Activated CD4-positive, alpha-beta T cell treated with anti-CD3 and anti-CD28 coated beads, Interleukin-2, amount 10 ng/mL, durations not matched to agents 7 days and 5 days (primary cell): ENCODE data around the gene PCNT. TPM values are rescaled to one million over a fixed set of nuclear protein-coding genes. Genes with fewer than 3 reads are reported as not detected.

Experiments
- CTCF ChIA-PET: fragments of 350-600 bp; sonication (Branson Sonifier 250); formaldehyde crosslinking; loops from one replicate; lab custom pipeline; 2021; ENCODE audit warnings: antibody characterized with exemption; lab: Charles Lee
- POLR2A ChIA-PET: fragments of 350-600 bp; sonication (Branson Sonifier 250); formaldehyde crosslinking; loops from one replicate; lab custom pipeline; 2021; ENCODE audit warnings: antibody characterized with exemption; lab: Charles Lee
- DNase-seq: peaks from one replicate; pipeline ENCODE4 v3.0.0-alpha.2; 2020
- H3K27ac Mint-ChIP-seq: one replicate; pipeline ENCODE4 v1.8.0; 2021; ENCODE audit warnings: mild to moderate bottlenecking, moderate library complexity, mixed read lengths
- H3K27me3 Mint-ChIP-seq: one replicate; pipeline ENCODE4 v1.8.0; 2021; ENCODE audit warnings: mixed read lengths
- H3K36me3 Mint-ChIP-seq: one replicate; pipeline ENCODE4 v1.8.0; 2021; ENCODE audit warnings: low read depth, mixed read lengths
- H3K4me1 Mint-ChIP-seq: one replicate; pipeline ENCODE4 v1.8.0; 2021; ENCODE audit warnings: mixed read lengths
- H3K4me3 Mint-ChIP-seq: one replicate; pipeline ENCODE4 v1.8.0; 2021; ENCODE audit warnings: mild to moderate bottlenecking, moderate library complexity, mixed read lengths
- H3K9me3 Mint-ChIP-seq: one replicate; pipeline ENCODE4 v1.8.0; 2021; ENCODE audit warnings: mixed read lengths
- total RNA-seq, 2 experiments: library from RNA; stranded (reverse); gene quantifications; one replicate each; pipeline ENCODE4 v1.2.3, GENCODE V29; 2021

PCNT gene
- total RNA-seq, 2 experiments from 2014 or later = 84.0 to 89.8 TPM

DNA sequence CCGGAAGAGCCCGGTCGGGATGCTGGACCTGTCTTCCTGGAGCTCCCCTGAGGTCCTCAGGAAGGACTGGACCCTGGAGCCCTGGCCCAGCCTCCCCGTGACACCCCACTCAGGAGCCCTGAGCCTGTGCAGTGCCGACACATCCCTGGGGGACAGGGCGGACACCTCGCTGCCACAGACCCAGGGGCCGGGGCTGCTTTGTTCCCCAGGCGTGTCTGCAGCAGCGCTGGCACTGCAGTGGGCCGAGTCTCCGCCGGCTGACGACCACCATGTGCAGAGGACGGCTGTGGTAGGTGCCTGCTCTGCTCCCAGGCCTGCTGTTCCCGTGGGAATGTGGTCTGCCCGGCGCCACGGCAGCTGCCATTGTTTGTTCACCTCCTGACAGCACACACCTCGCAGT, 92.6 kb downstream of the PCNT start:
- Mint-ChIP-seq H3K4me3 (no peak overlapping the region), H3K9me3 (no peaks in the 10 kb centered on the region), H3K36me3 (peaks cover 24% of the 10 kb centered on the region), H3K4me1 (no peaks in the 10 kb centered on the region), H3K27ac (no peak overlapping the region), H3K27me3 (no peaks in the 10 kb centered on the region)
- no peak for DNase-seq
- CTCF ChIA-PET = no interaction called here
- POLR2A ChIA-PET = no interaction called here

DNA sequence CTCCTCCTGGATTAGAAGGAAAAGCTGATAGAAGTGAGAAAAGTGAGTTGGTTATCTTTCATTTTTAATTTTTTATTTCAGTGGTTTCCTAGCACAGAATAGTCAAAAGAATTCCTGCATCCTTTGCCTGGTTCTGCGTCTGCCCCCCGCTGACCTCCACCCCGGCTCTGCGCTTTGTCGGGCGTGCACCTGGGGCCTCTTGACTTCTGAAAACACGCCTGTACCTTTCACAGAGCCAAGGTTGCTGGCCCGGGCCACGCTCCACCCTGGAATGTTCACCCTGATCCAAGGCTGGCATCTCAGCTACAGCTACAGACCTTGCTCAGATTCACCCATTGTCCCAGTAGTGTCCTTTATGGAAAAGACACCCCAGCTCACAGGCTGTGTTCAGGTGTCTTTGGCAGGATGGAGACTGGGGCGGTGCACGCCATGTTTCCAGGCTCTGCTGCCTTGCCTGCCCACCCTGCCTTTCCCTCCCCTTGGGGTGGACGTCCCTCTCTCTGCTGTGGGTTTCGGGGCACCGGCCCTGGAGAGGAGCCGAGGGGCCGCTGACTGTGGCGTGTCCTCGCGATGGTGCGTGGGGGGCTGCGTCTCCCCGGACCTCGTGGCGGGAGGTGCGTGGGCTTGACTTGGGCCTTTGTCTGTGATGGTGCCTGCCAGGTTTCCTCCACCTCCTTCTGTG, 94.5 kb downstream of the PCNT start:
- Mint-ChIP-seq H3K27ac (no peak overlapping the region), H3K36me3 (peaks cover 29% of the 10 kb centered on the region), H3K4me3 (no peak overlapping the region), H3K9me3 (no peaks in the 10 kb centered on the region), H3K4me1 (peaks cover 4% of the 10 kb centered on the region), H3K27me3 (no peaks in the 10 kb centered on the region)
- no peak for DNase-seq
- POLR2A ChIA-PET = no interaction called here
- CTCF ChIA-PET = no interaction called here

DNA sequence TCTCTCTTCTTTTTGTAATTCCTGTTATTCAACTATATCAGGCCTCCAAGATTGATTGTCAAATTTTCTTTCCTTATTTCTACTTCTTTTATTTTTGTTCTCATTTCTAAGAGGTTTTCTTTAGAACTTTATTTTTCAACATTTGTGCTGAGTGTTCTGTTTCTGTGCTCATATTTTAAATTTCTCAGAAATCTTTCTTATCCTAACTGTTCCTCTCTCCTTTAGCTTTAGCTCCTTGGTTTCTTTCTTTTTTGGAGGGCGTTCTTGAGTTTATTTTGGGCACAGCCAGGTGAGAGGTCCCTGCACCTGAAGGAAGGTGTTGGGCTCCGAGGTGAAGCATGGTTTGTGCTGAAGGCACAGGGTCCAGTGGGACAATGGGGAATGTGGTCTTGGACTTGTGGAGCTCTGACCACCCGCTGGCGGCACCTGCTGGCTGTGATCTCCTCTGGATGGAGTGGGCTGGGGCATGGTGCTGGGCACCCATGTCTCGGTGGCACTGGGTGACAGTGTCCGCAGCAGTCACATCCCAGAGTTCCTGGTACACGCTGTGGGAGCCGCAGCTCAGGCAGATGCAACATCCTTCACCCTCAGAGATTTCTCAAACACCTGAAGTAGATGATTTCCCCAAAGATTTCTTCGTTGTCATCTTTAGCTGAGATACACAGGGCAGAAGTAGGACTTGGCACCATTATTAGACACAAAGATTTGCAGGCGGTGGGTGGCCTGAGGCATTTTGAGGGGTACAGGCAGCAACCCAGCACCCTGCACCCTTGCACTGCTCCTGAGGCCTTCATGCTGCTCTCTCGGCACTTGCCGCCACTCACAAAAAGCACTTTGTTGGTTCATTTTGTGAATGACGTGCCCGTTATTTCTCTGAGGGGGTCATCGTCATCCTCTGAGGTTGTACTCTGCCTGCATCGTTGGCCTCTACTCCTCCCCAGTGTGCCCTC, 96.6 kb downstream of the PCNT start:
- no peak overlapping the region for H3K4me3 Mint-ChIP-seq
- ChIA-PET CTCF (no interaction called here), POLR2A (no interaction called here)
- peaks cover 31% of the 10 kb centered on the region for H3K36me3 Mint-ChIP-seq
- no peaks in the 10 kb centered on the region for H3K27me3 Mint-ChIP-seq
- H3K9me3 Mint-ChIP-seq = no peaks in the 10 kb centered on the region
- H3K4me1 Mint-ChIP-seq = peaks cover 17% of the 10 kb centered on the region
- peak overlapping the region; percentile 64 for H3K27ac Mint-ChIP-seq
- no peak for DNase-seq

DNA sequence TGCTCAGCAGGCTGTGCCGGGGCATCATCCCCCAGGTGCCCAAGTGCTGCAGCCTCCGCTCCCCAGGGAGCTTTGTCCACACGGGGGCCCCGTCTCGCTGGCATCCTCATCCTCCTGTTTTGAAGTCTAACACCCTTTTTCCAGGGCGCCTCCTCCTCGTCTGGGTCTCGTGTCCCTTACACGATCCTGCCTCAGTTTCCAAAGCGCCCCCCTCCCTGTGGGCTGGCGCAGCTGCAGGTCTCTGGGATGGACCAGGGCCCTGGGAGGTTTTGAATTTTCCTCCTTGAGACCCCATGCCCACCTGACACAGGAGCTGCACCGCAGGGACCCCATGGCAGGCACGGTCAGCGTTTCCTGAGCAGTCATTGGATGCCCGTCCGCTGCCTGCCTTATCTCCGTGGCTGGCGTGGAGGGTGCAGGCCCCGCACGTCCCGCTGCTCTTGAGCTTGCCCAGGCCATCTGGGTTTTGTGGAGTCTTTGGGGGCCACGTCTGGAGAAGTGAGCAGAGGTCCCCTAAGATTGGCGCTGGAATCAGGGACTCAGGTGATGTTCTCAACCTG, 97.3 kb downstream of the PCNT start:
- Mint-ChIP-seq H3K27me3 (no peaks in the 10 kb centered on the region), H3K27ac (no peak overlapping the region), H3K36me3 (peaks cover 26% of the 10 kb centered on the region), H3K4me3 (no peak overlapping the region), H3K4me1 (peaks cover 20% of the 10 kb centered on the region), H3K9me3 (no peaks in the 10 kb centered on the region)
- CTCF ChIA-PET = no interaction called here
- no peak for DNase-seq
- POLR2A ChIA-PET = no interaction called here

DNA sequence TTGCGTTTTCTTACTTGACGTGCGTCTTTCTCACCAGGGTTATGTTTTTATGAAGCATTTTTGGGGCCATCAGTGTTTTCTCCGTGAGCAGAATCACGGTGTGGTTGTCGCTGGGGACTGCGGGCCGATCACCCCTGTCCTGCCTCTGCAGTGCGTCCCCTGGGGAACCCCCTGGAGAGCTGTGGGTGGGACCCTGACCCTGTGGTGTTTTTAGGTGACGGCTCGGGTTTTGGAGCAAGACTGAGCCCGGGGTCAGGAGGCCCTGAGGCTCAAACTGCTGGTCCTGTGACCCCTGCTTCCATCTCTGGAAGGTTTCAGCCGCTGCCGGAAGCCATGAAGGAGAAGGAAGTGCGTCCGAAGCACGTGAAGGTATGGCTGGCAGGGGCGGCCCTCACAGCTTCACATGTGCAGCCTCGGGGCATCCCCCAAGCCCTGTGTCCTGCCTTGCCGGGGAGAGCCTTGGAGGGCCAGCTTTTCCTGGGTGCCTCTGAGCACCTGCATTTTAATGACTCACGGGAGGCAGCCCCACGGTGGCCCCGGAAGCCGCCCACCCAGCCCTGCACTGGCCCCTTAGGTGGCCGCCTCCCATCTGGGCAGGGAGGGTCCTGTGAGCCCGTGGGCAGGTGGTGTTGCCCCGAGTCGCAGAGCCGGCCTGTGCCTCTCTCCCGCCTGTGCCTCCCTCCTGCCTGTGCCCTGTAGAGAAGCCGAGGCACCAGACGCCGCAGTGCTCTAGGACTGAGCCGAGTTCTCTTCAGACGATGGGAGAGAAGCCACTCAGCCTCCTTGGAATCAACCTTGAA, 98.0 kb downstream of the PCNT start:
- Mint-ChIP-seq H3K9me3 (no peaks in the 10 kb centered on the region), H3K36me3 (peaks cover 25% of the 10 kb centered on the region), H3K4me3 (no peak overlapping the region), H3K27ac (peak overlapping the region; percentile 73), H3K27me3 (no peaks in the 10 kb centered on the region), H3K4me1 (peaks cover 20% of the 10 kb centered on the region)
- POLR2A ChIA-PET = no interaction called here
- no peak for DNase-seq
- CTCF ChIA-PET = interaction anchor here (1.5 kb wide), 1 partner anchor 36 kb away, joined by 3 read pairs; no protein-coding TSS in a partner anchor

DNA sequence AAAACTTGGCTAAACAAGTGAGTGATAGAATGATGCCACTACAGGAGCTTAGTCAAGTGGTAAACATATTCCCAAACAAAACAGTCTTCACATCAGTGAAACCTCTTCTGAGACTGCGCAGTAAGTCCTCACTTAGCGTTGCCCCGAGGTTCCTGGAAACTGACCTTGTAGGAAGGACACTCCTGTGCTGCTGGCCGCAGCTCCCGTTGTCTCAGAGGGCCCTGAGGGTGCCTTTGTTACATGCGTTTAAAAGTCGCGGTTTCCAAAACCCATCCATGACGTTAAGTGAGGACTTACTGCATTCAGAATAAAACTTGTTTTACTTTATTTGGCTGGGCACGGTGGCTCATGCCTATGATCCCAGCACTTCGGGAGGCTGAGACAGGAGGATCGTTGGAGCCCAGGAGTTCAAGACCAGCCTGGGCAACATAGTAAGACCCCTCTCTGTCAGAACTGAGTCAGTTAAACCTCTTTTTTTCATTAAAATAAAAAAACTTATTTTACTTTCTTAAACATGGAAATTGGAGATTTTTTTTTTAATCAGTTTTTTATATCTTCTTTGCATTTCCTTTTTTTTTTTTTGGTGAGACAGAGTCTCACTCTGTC, 98.8 kb downstream of the PCNT start:
- DNase-seq = no peak
- CTCF ChIA-PET = interaction anchor here (1.5 kb wide), 1 partner anchor 35 kb away, joined by 3 read pairs; no protein-coding TSS in a partner anchor
- Mint-ChIP-seq H3K27me3 (no peaks in the 10 kb centered on the region), H3K27ac (peak overlapping the region; percentile 80), H3K36me3 (peaks cover 30% of the 10 kb centered on the region), H3K4me1 (peaks cover 20% of the 10 kb centered on the region), H3K9me3 (no peaks in the 10 kb centered on the region), H3K4me3 (no peak overlapping the region)
- POLR2A ChIA-PET = no interaction called here

DNA sequence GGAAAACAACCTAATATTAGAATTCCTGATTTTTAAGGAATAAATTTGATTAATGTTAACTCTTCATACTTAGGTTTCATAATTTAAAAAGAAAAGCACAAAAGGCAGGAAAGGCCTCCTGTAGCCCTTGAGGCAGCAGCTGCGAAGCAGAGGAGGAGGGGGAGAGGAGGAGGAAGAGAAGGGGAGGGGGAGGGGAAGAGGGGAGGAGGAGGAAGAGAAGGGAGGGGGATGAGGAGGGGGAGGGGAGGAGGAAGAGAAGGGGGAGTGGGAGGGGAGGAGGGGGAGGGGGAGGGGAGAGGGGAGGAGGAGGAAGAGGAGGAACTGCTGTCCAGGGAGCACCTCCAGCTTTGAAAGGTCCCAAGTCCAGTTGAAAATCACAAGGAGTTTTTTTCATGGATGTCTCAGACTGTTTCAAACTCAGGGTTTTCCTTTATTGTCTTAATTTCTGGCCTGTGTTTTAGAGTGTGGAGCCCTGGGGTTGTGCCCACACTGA, 99.6 kb downstream of the PCNT start:
- H3K27me3 Mint-ChIP-seq = no peaks in the 10 kb centered on the region
- peaks cover 20% of the 10 kb centered on the region for H3K4me1 Mint-ChIP-seq
- POLR2A ChIA-PET = interaction anchor here (1.0 kb wide), 1 partner anchor 20 kb away, joined by 3 read pairs; no protein-coding TSS in a partner anchor
- H3K27ac Mint-ChIP-seq = peak overlapping the region; percentile 96
- DNase-seq = no peak
- no peak overlapping the region for H3K4me3 Mint-ChIP-seq
- CTCF ChIA-PET = interaction anchor here (0.6 to 1.5 kb wide), 2 partner anchors 127 to 176 kb away, joined by 3 to 4 read pairs; no protein-coding TSS in a partner anchor
- H3K9me3 Mint-ChIP-seq = no peaks in the 10 kb centered on the region
- peaks cover 28% of the 10 kb centered on the region for H3K36me3 Mint-ChIP-seq

DNA sequence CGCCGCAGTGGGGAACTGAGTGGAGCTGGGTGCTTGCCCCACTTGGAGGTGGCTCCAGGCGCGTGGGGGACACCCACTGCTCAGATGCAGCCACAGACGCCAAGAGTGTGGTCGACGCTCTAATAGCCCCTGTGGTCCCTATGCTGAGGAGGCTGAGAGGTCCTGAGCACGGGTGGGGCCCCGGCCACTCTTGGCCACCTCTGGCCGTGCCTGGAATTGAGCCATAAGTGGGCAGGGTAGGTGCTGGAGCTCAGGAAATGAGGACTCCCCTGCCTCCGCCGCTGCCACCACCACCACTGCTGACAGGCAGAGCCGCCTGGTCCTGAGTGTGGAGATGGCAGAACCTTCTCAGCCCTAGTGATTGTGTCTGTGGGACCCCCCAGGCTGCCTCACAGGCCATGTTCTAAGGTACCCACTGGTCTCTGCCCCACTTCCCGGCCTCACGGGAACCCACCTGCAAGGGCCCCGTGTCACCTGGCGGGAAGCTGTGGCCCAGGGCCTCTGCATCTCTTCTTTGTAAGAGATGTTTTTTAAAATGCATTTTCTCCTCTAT, 100.2 kb downstream of the PCNT start:
- H3K27ac Mint-ChIP-seq = peak overlapping the region; percentile 96
- CTCF ChIA-PET = interaction anchor here (0.6 to 1.5 kb wide), 2 partner anchors 128 to 177 kb away, joined by 3 to 4 read pairs; no protein-coding TSS in a partner anchor
- peak; percentile 28 for DNase-seq
- no peaks in the 10 kb centered on the region for H3K27me3 Mint-ChIP-seq
- POLR2A ChIA-PET = interaction anchor here (1.0 kb wide), 1 partner anchor 19 kb away, joined by 3 read pairs; no protein-coding TSS in a partner anchor
- H3K4me3 Mint-ChIP-seq = no peak overlapping the region
- H3K9me3 Mint-ChIP-seq = no peaks in the 10 kb centered on the region
- H3K36me3 Mint-ChIP-seq = peaks cover 25% of the 10 kb centered on the region
- H3K4me1 Mint-ChIP-seq = peaks cover 20% of the 10 kb centered on the region

DNA sequence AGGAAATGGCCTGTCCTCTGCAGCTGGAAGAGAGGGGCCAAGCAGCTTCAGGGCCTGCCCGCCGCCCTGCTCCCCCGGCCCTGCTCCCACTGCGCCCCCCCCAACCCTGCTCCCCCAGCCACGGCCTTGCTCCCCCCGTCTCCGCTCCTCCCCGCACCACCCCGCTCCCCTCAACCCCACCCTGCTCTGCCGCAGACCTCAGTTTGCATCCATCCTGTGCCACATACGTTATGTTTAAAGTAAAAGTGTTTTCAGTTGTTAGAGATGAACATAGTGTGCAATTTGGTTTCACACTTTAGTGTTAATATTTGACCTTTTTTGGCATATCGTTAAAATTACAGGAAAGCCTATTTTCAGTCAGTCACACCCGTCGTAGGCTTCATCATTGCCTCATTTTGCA, 100.7 kb downstream of the PCNT start:
- Mint-ChIP-seq H3K36me3 (peaks cover 25% of the 10 kb centered on the region), H3K4me1 (peaks cover 20% of the 10 kb centered on the region), H3K4me3 (no peak overlapping the region), H3K9me3 (no peaks in the 10 kb centered on the region), H3K27ac (peak overlapping the region; percentile 96), H3K27me3 (no peaks in the 10 kb centered on the region)
- ChIA-PET CTCF (interaction anchor here (1.5 kb wide), 1 partner anchor 128 kb away, joined by 4 read pairs; no protein-coding TSS in a partner anchor), POLR2A (no interaction called here)
- peak; percentile 31 for DNase-seq

DNA sequence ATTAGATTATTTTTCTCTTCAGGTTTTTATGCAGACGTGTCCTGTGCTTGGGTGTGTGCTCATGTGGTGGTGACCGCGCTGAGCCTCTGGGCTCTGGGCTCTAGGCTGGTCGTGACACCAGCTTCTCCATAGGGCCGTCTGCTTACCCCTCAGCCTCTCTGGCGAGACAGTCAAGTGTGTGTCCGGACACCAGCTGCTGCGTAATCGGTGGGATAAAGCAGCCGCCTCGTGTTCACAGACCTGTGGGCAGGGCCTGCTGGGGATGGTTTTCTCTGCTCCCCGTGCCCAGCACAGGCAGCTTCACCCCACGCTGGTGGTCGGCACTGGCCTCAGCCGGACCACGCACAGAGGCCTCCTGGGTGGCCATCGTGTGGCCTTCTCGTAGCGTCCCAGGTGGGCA, 101.1 kb downstream of the PCNT start:
- H3K27ac Mint-ChIP-seq = peak overlapping the region; percentile 96
- POLR2A ChIA-PET = no interaction called here
- CTCF ChIA-PET = interaction anchor here (1.5 kb wide), 1 partner anchor 128 kb away, joined by 4 read pairs; no protein-coding TSS in a partner anchor

DNA sequence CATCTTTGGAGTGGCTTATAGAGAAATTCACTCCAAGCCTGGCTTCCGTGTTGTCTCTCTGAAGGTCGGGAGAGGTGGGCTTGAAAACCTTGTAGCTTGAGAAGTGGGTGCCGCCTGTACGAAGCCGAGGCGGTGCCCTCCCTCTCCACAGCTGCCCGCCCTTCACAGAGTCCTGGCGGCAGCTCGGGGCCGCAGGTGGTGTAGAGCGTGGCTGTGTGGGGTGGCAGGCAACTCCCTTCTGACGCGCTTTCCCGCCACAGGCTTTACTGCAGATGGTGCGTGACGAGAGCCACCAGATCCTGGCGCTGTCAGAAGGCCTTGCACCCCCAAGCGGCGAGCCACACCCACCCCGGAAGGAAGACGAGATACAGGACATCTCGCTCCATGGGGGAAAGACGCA, 101.6 kb downstream of the PCNT start:
- ChIA-PET POLR2A (no interaction called here), CTCF (interaction anchor here (0.6 kb wide), 1 partner anchor 12 kb away, joined by 3 read pairs; no protein-coding TSS in a partner anchor)
- peak overlapping the region; percentile 96 for H3K27ac Mint-ChIP-seq
- H3K27me3 Mint-ChIP-seq = no peaks in the 10 kb centered on the region
- peak overlapping the region; percentile 19 for H3K4me3 Mint-ChIP-seq
- H3K4me1 Mint-ChIP-seq = peaks cover 20% of the 10 kb centered on the region
- no peaks in the 10 kb centered on the region for H3K9me3 Mint-ChIP-seq
- peaks cover 21% of the 10 kb centered on the region for H3K36me3 Mint-ChIP-seq
- peak; percentile 49 for DNase-seq

More for the DNA sequence above, 101.1 kb downstream of the PCNT start:
- H3K27me3 Mint-ChIP-seq = no peaks in the 10 kb centered on the region
- no peak for DNase-seq
- no peak overlapping the region for H3K4me3 Mint-ChIP-seq
- no peaks in the 10 kb centered on the region for H3K9me3 Mint-ChIP-seq
- peaks cover 20% of the 10 kb centered on the region for H3K4me1 Mint-ChIP-seq
- peaks cover 25% of the 10 kb centered on the region for H3K36me3 Mint-ChIP-seq
